ENCODE measurements around the gene NRXN3.

GRCh38 chr14:79229383-79229909, 1059.3 kb downstream of the NRXN3 start:
- TF ChIP-seq CTCF (conservative IDR thresholded peaks at IDR 0.05; ENCODE audit: low read depth, low read length): no peak
- TF ChIP-seq RAD21 (IDR thresholded peaks at IDR 0.05; ENCODE audit: low read length): no peak
- no peak for TF ChIP-seq RCOR1 (IDR thresholded peaks at IDR 0.05; ENCODE audit: insufficient replicate concordance, low read length)
- TF ChIP-seq POLR2A (IDR thresholded peaks at IDR 0.05; ENCODE audit: low read depth, low read length): no peak
- no peak for TF ChIP-seq SMC3 (IDR thresholded peaks at IDR 0.05; ENCODE audit: low read depth, low read length)
- TF ChIP-seq MXI1 (IDR thresholded peaks at IDR 0.05; ENCODE audit: borderline replicate concordance, low read depth, low read length): no peak
- no peak for TF ChIP-seq RFX5 (IDR thresholded peaks at IDR 0.05; ENCODE audit: low read depth, low read length)
- no peak for TF ChIP-seq MAFK (IDR thresholded peaks at IDR 0.05; ENCODE audit: low read depth, low read length)
- no peak for TF ChIP-seq CEBPB (IDR thresholded peaks at IDR 0.05; ENCODE audit: low read depth, low read length)
- TF ChIP-seq USF2 (IDR thresholded peaks at IDR 0.05; ENCODE audit: low read depth, low read length): no peak
- TF ChIP-seq BHLHE40 (IDR thresholded peaks at IDR 0.05; ENCODE audit: low read depth, low read length): no peak
- TF ChIP-seq, protein P1, sequence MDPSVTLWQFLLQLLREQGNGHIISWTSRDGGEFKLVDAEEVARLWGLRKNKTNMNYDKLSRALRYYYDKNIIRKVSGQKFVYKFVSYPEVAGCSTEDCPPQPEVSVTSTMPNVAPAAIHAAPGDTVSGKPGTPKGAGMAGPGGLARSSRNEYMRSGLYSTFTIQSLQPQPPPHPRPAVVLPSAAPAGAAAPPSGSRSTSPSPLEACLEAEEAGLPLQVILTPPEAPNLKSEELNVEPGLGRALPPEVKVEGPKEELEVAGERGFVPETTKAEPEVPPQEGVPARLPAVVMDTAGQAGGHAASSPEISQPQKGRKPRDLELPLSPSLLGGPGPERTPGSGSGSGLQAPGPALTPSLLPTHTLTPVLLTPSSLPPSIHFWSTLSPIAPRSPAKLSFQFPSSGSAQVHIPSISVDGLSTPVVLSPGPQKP (IDR thresholded peaks at IDR 0.05; ENCODE audit: borderline replicate concordance, low read depth, low read length): no peak

All from IMR-90 (cell line).